ENCODE measurements around the gene NDE1. TPM values are rescaled to one million over a fixed set of nuclear protein-coding genes. Genes with fewer than 3 reads are reported as not detected.

The NDE1 gene
- total and polyA plus RNA-seq, 2 experiments from 2014 or later = 10.3 to 11.8 TPM

DNA sequence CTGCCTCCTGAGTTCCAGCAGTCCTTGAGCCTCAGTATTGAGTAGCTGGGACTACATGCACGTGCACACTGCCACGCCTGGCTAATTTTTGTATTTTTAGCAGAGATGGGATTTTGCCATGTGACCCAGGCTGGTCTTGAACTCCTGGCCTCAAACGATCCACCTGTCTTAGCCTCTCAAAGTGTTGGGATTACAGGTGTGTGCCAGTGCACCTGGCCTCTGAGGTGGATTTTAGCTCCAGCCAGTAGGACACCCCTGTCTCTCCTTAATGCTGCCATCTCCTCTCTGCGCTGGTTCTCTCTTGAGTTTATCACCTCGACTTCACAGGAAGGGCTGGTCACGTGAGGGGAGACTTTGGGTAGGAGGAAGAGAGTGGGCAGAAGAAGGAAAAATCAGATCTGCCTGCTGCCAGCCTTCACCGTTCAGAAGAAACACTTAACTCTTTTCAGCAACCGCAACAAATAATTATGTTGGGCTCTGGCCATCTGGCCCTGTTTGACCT is 55.1 kb downstream of the NDE1 start:
- Histone ChIP-seq H3K27ac (no peak overlapping the region), H3K4me3 (no peak overlapping the region)
- 94% methylated on average over 8 of the region's 8 CpGs for whole genome bisulfite sequencing (ENCODE audit: low lambda C conversion rate, missing lambda C conversion rate)

GRCh38 chr16:15707332-15707731 is 57.3 kb downstream of the NDE1 start:
- WGBS (ENCODE audit: low lambda C conversion rate, missing lambda C conversion rate) = 99% methylated on average over 3 of the region's 3 CpGs
- Histone ChIP-seq H3K9me3 (ENCODE audit: low read depth) (no peaks in the 10 kb centered on the region), H3K27ac (no peak overlapping the region), H3K36me3 (replicated peaks; ENCODE audit: insufficient read depth, low read depth) (no peaks in the 10 kb centered on the region), H2AFZ (no peak overlapping the region), H3K27me3 (no peaks in the 10 kb centered on the region), H3K9me2 (replicated peaks; ENCODE audit: insufficient read depth) (no peaks in the 10 kb centered on the region), H4K20me1 (ENCODE audit: insufficient read depth, poor library complexity, severe bottlenecking) (no peaks in the 10 kb centered on the region), H3K4me2 (no peak overlapping the region), H3K79me2 (no peaks in the 10 kb centered on the region), H3K4me1 (ENCODE audit: insufficient read depth) (no peaks in the 10 kb centered on the region), H3K4me3 (no peak overlapping the region)
- no peak for DNase-seq (ENCODE audit: low spot score)
- no peak for TF ChIP-seq EZH2phosphoT487 (IDR thresholded peaks at IDR 0.05; ENCODE audit: low read depth, severe bottlenecking, unreplicated experiment)
- TF ChIP-seq, protein P1, sequence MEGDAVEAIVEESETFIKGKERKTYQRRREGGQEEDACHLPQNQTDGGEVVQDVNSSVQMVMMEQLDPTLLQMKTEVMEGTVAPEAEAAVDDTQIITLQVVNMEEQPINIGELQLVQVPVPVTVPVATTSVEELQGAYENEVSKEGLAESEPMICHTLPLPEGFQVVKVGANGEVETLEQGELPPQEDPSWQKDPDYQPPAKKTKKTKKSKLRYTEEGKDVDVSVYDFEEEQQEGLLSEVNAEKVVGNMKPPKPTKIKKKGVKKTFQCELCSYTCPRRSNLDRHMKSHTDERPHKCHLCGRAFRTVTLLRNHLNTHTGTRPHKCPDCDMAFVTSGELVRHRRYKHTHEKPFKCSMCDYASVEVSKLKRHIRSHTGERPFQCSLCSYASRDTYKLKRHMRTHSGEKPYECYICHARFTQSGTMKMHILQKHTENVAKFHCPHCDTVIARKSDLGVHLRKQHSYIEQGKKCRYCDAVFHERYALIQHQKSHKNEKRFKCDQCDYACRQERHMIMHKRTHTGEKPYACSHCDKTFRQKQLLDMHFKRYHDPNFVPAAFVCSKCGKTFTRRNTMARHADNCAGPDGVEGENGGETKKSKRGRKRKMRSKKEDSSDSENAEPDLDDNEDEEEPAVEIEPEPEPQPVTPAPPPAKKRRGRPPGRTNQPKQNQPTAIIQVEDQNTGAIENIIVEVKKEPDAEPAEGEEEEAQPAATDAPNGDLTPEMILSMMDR (IDR thresholded peaks at IDR 0.05; ENCODE audit: poor library complexity) = no peak
- TF ChIP-seq EZH2 (IDR thresholded peaks at IDR 0.05; ENCODE audit: borderline replicate concordance) = no peak

More for the DNA sequence above, 55.1 kb downstream of the NDE1 start:
- Histone ChIP-seq H3K36me3 (replicated peaks; ENCODE audit: insufficient read depth, low read depth) (no peaks in the 10 kb centered on the region), H3K9me3 (ENCODE audit: low read depth) (no peaks in the 10 kb centered on the region), H4K20me1 (ENCODE audit: insufficient read depth, poor library complexity, severe bottlenecking) (no peaks in the 10 kb centered on the region), H3K4me1 (ENCODE audit: insufficient read depth) (no peaks in the 10 kb centered on the region), H3K9me2 (replicated peaks; ENCODE audit: insufficient read depth) (no peaks in the 10 kb centered on the region), H3K27me3 (no peaks in the 10 kb centered on the region), H3K4me2 (no peak overlapping the region), H3K79me2 (no peaks in the 10 kb centered on the region), H2AFZ (no peak overlapping the region)
- no peak for TF ChIP-seq EZH2 (IDR thresholded peaks at IDR 0.05; ENCODE audit: borderline replicate concordance)
- TF ChIP-seq, protein P1 (IDR thresholded peaks at IDR 0.05; ENCODE audit: poor library complexity) = no peak
- TF ChIP-seq EZH2phosphoT487 (IDR thresholded peaks at IDR 0.05; ENCODE audit: low read depth, severe bottlenecking, unreplicated experiment) = no peak
- DNase-seq (ENCODE audit: low spot score) = no peak

- Histone ChIP-seq H4K20me1 (ENCODE audit: insufficient read depth, poor library complexity, severe bottlenecking) (no peaks in the 10 kb centered on the region), H3K27ac (no peak overlapping the region), H3K9me3 (ENCODE audit: low read depth) (no peaks in the 10 kb centered on the region), H2AFZ (no peak overlapping the region), H3K4me2 (no peak overlapping the region), H3K4me1 (ENCODE audit: insufficient read depth) (no peaks in the 10 kb centered on the region), H3K9me2 (replicated peaks; ENCODE audit: insufficient read depth) (no peaks in the 10 kb centered on the region), H3K79me2 (no peaks in the 10 kb centered on the region), H3K27me3 (no peaks in the 10 kb centered on the region), H3K4me3 (no peak overlapping the region), H3K36me3 (replicated peaks; ENCODE audit: insufficient read depth, low read depth) (no peaks in the 10 kb centered on the region)
- DNase-seq (ENCODE audit: low spot score) = no peak
- 95% methylated on average over 12 of the region's 12 CpGs for WGBS (ENCODE audit: low lambda C conversion rate, missing lambda C conversion rate)
- TF ChIP-seq EZH2phosphoT487 (IDR thresholded peaks at IDR 0.05; ENCODE audit: low read depth, severe bottlenecking, unreplicated experiment) (no peak), EZH2 (IDR thresholded peaks at IDR 0.05; ENCODE audit: borderline replicate concordance) (no peak)
- TF ChIP-seq, protein P1 (IDR thresholded peaks at IDR 0.05; ENCODE audit: poor library complexity) = no peak
Observed at GRCh38 chr16:15708096-15708495, 58.1 kb downstream of the NDE1 start.

Data from hepatocyte (in vitro differentiated cells).